Measurements from ENCODE around the gene METTL15.

DNA sequence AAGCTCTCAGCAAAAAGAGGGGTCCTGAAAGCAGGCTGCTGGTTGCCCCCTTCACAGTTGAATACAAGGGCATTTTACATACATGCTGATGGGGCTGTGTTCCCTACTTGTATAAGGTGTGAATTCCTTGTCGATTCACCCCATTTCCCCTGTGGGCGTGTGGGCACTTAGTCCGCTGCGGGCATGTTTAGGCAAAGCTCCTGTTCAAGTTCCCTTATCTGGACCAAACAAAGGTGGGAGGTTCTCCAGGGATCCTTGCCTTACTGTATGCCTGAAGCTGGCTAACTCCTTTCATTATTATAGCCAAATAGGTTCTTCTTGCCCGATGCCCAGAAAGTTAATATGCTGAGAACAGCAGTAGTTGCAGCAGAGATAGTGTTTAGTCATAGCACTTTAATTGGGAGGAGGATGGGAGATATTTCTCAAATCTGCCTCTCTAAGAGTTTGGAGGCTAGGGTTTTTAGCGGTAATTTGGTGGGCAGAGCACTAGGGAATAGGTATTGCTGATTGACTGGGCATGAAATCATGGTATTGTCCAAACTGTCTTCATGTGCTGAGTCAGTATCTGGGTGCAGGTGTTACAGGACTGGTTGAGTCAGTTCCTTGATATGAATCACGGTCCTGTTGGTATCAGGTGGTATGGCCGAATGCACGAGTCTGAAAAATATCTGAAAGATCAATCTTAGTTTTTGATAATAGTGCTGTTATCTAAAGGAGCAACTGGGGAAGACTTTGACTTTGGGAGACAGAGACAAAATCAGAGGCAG lies 32.7 kb downstream of the METTL15 start:
- TF ChIP-seq, protein P1, sequence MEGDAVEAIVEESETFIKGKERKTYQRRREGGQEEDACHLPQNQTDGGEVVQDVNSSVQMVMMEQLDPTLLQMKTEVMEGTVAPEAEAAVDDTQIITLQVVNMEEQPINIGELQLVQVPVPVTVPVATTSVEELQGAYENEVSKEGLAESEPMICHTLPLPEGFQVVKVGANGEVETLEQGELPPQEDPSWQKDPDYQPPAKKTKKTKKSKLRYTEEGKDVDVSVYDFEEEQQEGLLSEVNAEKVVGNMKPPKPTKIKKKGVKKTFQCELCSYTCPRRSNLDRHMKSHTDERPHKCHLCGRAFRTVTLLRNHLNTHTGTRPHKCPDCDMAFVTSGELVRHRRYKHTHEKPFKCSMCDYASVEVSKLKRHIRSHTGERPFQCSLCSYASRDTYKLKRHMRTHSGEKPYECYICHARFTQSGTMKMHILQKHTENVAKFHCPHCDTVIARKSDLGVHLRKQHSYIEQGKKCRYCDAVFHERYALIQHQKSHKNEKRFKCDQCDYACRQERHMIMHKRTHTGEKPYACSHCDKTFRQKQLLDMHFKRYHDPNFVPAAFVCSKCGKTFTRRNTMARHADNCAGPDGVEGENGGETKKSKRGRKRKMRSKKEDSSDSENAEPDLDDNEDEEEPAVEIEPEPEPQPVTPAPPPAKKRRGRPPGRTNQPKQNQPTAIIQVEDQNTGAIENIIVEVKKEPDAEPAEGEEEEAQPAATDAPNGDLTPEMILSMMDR (IDR thresholded peaks at IDR 0.05) = no peak
- TF ChIP-seq POLR2AphosphoS5 (IDR thresholded peaks at IDR 0.05) = no peak

Data from transverse colon (tissue), 4 donors.